ENCODE measurements around the gene MRTFB.

DNA sequence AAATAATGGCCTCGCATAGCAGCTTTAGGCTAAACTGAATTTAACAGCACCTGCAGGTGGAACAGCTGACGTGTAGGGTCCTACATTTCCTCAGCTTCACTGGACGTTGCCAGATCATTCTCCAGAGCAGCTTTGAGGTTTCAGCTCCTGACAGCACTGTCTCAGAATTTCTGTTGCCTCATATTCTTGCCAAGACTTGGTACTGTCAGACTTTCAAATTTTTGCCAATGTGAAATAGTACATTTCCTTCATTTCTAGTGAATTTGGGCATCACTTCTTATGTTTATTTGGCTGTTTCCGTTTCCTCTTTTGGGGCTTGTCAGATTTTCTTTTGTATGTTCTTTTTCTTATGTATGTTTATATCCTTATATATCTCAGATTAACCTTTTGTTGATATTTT, 48.7 kb downstream of the MRTFB start:
- TF ChIP-seq, protein P1, sequence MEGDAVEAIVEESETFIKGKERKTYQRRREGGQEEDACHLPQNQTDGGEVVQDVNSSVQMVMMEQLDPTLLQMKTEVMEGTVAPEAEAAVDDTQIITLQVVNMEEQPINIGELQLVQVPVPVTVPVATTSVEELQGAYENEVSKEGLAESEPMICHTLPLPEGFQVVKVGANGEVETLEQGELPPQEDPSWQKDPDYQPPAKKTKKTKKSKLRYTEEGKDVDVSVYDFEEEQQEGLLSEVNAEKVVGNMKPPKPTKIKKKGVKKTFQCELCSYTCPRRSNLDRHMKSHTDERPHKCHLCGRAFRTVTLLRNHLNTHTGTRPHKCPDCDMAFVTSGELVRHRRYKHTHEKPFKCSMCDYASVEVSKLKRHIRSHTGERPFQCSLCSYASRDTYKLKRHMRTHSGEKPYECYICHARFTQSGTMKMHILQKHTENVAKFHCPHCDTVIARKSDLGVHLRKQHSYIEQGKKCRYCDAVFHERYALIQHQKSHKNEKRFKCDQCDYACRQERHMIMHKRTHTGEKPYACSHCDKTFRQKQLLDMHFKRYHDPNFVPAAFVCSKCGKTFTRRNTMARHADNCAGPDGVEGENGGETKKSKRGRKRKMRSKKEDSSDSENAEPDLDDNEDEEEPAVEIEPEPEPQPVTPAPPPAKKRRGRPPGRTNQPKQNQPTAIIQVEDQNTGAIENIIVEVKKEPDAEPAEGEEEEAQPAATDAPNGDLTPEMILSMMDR (IDR thresholded peaks at IDR 0.05) = no peak
- TF ChIP-seq POLR2A (IDR thresholded peaks at IDR 0.05) = no peak

Measured in lower leg skin (tissue), 3 donors.